Measurements from ENCODE around the gene TRRAP.

DNA sequence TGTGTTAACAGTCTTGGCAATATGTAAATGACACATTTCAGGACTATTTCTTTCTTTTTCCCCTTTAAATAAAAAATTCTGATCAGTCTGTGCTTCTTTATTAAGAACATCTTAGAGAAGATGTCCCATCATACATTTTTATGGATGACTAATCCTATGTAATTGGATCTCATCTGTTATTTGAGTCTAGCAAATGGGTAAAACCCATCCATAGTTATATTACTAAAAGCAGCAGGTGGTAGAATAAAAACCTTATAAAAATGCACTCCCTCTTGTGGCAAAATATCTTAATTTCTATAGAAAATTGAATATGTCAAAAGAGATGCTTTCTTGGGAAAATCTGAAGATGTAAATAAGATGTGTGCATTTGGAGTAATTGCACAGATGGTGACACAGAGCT is 35.3 kb downstream of the TRRAP start:
- TF ChIP-seq, protein P1, sequence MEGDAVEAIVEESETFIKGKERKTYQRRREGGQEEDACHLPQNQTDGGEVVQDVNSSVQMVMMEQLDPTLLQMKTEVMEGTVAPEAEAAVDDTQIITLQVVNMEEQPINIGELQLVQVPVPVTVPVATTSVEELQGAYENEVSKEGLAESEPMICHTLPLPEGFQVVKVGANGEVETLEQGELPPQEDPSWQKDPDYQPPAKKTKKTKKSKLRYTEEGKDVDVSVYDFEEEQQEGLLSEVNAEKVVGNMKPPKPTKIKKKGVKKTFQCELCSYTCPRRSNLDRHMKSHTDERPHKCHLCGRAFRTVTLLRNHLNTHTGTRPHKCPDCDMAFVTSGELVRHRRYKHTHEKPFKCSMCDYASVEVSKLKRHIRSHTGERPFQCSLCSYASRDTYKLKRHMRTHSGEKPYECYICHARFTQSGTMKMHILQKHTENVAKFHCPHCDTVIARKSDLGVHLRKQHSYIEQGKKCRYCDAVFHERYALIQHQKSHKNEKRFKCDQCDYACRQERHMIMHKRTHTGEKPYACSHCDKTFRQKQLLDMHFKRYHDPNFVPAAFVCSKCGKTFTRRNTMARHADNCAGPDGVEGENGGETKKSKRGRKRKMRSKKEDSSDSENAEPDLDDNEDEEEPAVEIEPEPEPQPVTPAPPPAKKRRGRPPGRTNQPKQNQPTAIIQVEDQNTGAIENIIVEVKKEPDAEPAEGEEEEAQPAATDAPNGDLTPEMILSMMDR (IDR thresholded peaks at IDR 0.05; ENCODE audit: poor library complexity, severe bottlenecking): no peak
- TF ChIP-seq, protein P2, sequence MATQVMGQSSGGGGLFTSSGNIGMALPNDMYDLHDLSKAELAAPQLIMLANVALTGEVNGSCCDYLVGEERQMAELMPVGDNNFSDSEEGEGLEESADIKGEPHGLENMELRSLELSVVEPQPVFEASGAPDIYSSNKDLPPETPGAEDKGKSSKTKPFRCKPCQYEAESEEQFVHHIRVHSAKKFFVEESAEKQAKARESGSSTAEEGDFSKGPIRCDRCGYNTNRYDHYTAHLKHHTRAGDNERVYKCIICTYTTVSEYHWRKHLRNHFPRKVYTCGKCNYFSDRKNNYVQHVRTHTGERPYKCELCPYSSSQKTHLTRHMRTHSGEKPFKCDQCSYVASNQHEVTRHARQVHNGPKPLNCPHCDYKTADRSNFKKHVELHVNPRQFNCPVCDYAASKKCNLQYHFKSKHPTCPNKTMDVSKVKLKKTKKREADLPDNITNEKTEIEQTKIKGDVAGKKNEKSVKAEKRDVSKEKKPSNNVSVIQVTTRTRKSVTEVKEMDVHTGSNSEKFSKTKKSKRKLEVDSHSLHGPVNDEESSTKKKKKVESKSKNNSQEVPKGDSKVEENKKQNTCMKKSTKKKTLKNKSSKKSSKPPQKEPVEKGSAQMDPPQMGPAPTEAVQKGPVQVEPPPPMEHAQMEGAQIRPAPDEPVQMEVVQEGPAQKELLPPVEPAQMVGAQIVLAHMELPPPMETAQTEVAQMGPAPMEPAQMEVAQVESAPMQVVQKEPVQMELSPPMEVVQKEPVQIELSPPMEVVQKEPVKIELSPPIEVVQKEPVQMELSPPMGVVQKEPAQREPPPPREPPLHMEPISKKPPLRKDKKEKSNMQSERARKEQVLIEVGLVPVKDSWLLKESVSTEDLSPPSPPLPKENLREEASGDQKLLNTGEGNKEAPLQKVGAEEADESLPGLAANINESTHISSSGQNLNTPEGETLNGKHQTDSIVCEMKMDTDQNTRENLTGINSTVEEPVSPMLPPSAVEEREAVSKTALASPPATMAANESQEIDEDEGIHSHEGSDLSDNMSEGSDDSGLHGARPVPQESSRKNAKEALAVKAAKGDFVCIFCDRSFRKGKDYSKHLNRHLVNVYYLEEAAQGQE (IDR thresholded peaks at IDR 0.05; ENCODE audit: borderline replicate concordance): no peak

Measured in neural cell (in vitro differentiated cells).